B cell (primary cell): Measurements from ENCODE around the gene ITGA3. TPM values are rescaled to one million over a fixed set of nuclear protein-coding genes. Genes with fewer than 3 reads are reported as not detected.

Experiments used
- ATAC-seq: fragments of 200-7000 bp; cut with Tn5 transposase; one replicate; pipeline ENCODE4 v1.10.0; 2021; ENCODE audit warnings: low read depth, mild to moderate bottlenecking, moderate number of reproducible peaks, moderate library complexity
- CTCF ChIA-PET: fragments of 350-600 bp; sonication (Branson Sonifier 250); formaldehyde crosslinking; loops from one replicate; lab custom pipeline; 2021; ENCODE audit warnings: antibody characterized with exemption, inconsistent platforms; lab: Charles Lee
- POLR2A ChIA-PET: fragments of 350-600 bp; sonication (Branson Sonifier 250); formaldehyde crosslinking; loops from one replicate; lab custom pipeline; 2021; ENCODE audit warnings: antibody characterized with exemption; lab: Charles Lee
- DNase-seq: peaks from one replicate; pipeline ENCODE4 v3.0.0; 2013
- H2AFZ ChIP-seq: 2 replicates; pipeline ENCODE4 v1.6.1; 2012; ENCODE audit warnings: mild to moderate bottlenecking, low read depth, low read length; ENCODE audit not compliant: insufficient read depth, poor library complexity, severe bottlenecking
- H3K27ac ChIP-seq, 2 donors: 1 replicate in 1 of 2; 2 replicates in 1 of 2; pipeline ENCODE4 v1.5.1; 2012 to 2013; ENCODE audit warnings: low read length in 2 of 2, mild to moderate bottlenecking in 2 of 2, moderate library complexity in 1 of 2
- H3K27me3 ChIP-seq, 4 experiments: fragments of 200-600 bp in 1 of 4; sonication (generic) in 1 of 4; replicated peaks in 1 of 4; 1 replicate in 2 of 4; 2 replicates in 2 of 4; pipeline versions ENCODE4 v1.6.1 to v1.7.0; 2013 to 2016; ENCODE audit warnings: low read length in 3 of 4, mild to moderate bottlenecking in 2 of 4, mixed read lengths in 1 of 4, moderate library complexity in 1 of 4; ENCODE audit not compliant: insufficient read depth in 4 of 4, control insufficient read depth in 3 of 4; ENCODE audit errors: control extremely low read depth in 1 of 4
- H3K36me3 ChIP-seq, 2 experiments: replicated peaks in 1 of 2; 1 replicate in 1 of 2; 2 replicates in 1 of 2; pipeline versions ENCODE4 v1.6.1 to v1.7.1; 2013; ENCODE audit warnings: low read length in 1 of 2; ENCODE audit not compliant: insufficient read depth in 2 of 2, control insufficient read depth in 1 of 2; ENCODE audit errors: control extremely low read depth in 1 of 2, extremely low read depth in 1 of 2
- H3K4me1 ChIP-seq, 2 donors: fragments of 200-600 bp in 1 of 2; sonication (generic) in 1 of 2; 1 replicate in 1 of 2; 2 replicates in 1 of 2; pipeline versions ENCODE4 v1.5.1 to v1.6.1; 2013 to 2017; ENCODE audit warnings: low read length in 2 of 2; ENCODE audit not compliant: control insufficient read depth in 2 of 2, insufficient read depth in 2 of 2
- H3K4me2 ChIP-seq: replicated peaks from 2 replicates; pipeline ENCODE3; 2012; ENCODE audit warnings: mild to moderate bottlenecking, low read depth, low read length; ENCODE audit not compliant: poor library complexity, severe bottlenecking
- H3K4me3 ChIP-seq, 5 experiments: fragments of 200-600 bp in 1 of 5; sonication (generic) in 1 of 5; 1 replicate in 3 of 5; 2 replicates in 2 of 5; pipeline versions ENCODE4 v1.5.1 to v1.7.0; 2011 to 2016; ENCODE audit warnings: low read length in 4 of 5, mild to moderate bottlenecking in 4 of 5, low read depth in 2 of 5, control low read depth in 1 of 5, moderate library complexity in 1 of 5; ENCODE audit not compliant: insufficient read depth in 1 of 5; ENCODE audit errors: control extremely low read depth in 1 of 5, extremely low read depth in 1 of 5
- H3K79me2 ChIP-seq: fragments of 200-600 bp; sonication (generic); one replicate; pipeline ENCODE4 v1.6.0; 2016; ENCODE audit warnings: low read length; ENCODE audit not compliant: control insufficient read depth, insufficient read depth
- H3K9ac ChIP-seq: fragments of 200-600 bp; sonication (generic); 2 replicates; pipeline ENCODE4 v1.6.1; 2017; ENCODE audit warnings: mild to moderate bottlenecking, low read length, moderate library complexity
- H3K9me3 ChIP-seq, 3 donors: one replicate each; pipeline versions ENCODE4 v1.6.1 to v1.7.1; 2013; ENCODE audit warnings: low read length in 2 of 3; ENCODE audit not compliant: control insufficient read depth in 2 of 3, insufficient read depth in 1 of 3; ENCODE audit errors: control extremely low read depth in 1 of 3
- H4K20me1 ChIP-seq: 2 replicates; pipeline ENCODE4 v1.6.0; 2012; ENCODE audit warnings: mild to moderate bottlenecking, low read length; ENCODE audit not compliant: insufficient read depth, control insufficient read depth, poor library complexity, severe bottlenecking
- H3K27ac Mint-ChIP-seq: one replicate; pipeline ENCODE4 v1.8.0; 2021; ENCODE audit warnings: mixed read lengths
- H3K27me3 Mint-ChIP-seq: one replicate; pipeline ENCODE4 v1.8.0; 2021; ENCODE audit warnings: mixed read lengths
- H3K4me1 Mint-ChIP-seq: one replicate; pipeline ENCODE4 v1.8.0; 2021; ENCODE audit warnings: mixed read lengths
- H3K4me3 Mint-ChIP-seq: one replicate; pipeline ENCODE4 v1.8.0; 2021; ENCODE audit warnings: mixed read lengths
- H3K9me3 Mint-ChIP-seq: one replicate; pipeline ENCODE4 v1.8.0; 2022; ENCODE audit warnings: mixed read lengths; ENCODE audit not compliant: insufficient read depth
- CTCF ChIP-seq: fragments of 200-600 bp; IDR thresholded peaks from one replicate; pipeline ENCODE4 v1.8.0; 2022; ENCODE audit warnings: antibody characterized with exemption, mild to moderate bottlenecking
- EZH2 ChIP-seq: IDR thresholded peaks from 2 replicates; pipeline ENCODE4 v1.6.1; 2012; ENCODE audit warnings: borderline replicate concordance, low read depth, mild to moderate bottlenecking, moderate library complexity, low read length; ENCODE audit not compliant: insufficient read depth, poor library complexity, severe bottlenecking
- WGBS: methylation state at CpG from one replicate; pipeline ENCODE4 v1.1.5; 2013; ENCODE audit warnings: missing lambda C conversion rate; ENCODE audit not compliant: insufficient coverage; 5-methylcytosine and 5-hydroxymethylcytosine counted together
- intact Hi-C: fragments of 100-400 bp; cut with micrococcal nuclease; formaldehyde crosslinking; loops from one replicate; pipeline ENCODE4 v1.10.0; 2022
- polyA plus RNA-seq: library from polyadenylated mRNA; depleted of rRNA; stranded (reverse); fragments of >200 nt; gene quantifications from 2 replicates; pipeline ENCODE4 v1.2.3, GENCODE V29; 2012
- total RNA-seq, 2 donors: library from RNA; stranded (reverse); fragments of 120-200 nt in 1 of 2; gene quantifications; 1 replicate in 1 of 2; 2 replicates in 1 of 2; pipeline versions ENCODE4 v1.2.3 to v1.2.4, GENCODE V29; 2013 to 2022

The ITGA3 gene
- total and polyA plus RNA-seq, 2 donors (not counting 1 experiment from before 2014, with no cell fraction given), result 11.9 to 13.3 TPM

GRCh38 chr17:50111673-50112655 lies 56.1 kb downstream of the ITGA3 start:
- Histone ChIP-seq H3K79me2 (no peaks in the 10 kb centered on the region), H4K20me1 (no peaks in the 10 kb centered on the region), H3K4me1 (peaks cover 4 to 14% of the 10 kb centered on the region in 2 donors), H3K36me3 (peaks cover 0 to 29% of the 10 kb centered on the region in 2 experiments), H2AFZ (no peak overlapping the region), H3K9me3 (no peaks in the 10 kb centered on the region), H3K9ac (no peak overlapping the region), H3K4me2 (no peak overlapping the region), H3K4me3 (no peak overlapping the region), H3K27ac (no peak overlapping the region), H3K27me3 (peaks cover 0 to 24% (median 12%) of the 10 kb centered on the region in 4 experiments)
- H3K4me3 Mint-ChIP-seq, result no peak overlapping the region
- ATAC-seq, result no peak
- intact Hi-C loops, result no loop called here
- no peaks in the 10 kb centered on the region for H3K9me3 Mint-ChIP-seq
- TF ChIP-seq CTCF (no peak), EZH2 (no peak)
- WGBS, result 90% methylated on average over 12 of the region's 14 CpGs
- ChIA-PET CTCF (interaction anchor here (1.7 to 2.2 kb wide), 2 partner anchors 18 to 50 kb away, joined by 5 to 9 read pairs; no protein-coding TSS in a partner anchor), POLR2A (no interaction called here)
- peaks cover 24% of the 10 kb centered on the region for H3K27me3 Mint-ChIP-seq
- DNase-seq, result no peak
- H3K27ac Mint-ChIP-seq, result no peak overlapping the region
- peaks cover 11% of the 10 kb centered on the region for H3K4me1 Mint-ChIP-seq

- DNase-seq, result no peak
- H2AFZ ChIP-seq, result no peak overlapping the region
- H3K79me2 ChIP-seq, result no peaks in the 10 kb centered on the region
- no peaks in the 10 kb centered on the region for H3K9me3 ChIP-seq
- ChIA-PET CTCF (interaction anchor here (1.7 to 2.2 kb wide), 2 partner anchors 19 to 49 kb away, joined by 5 to 9 read pairs; no protein-coding TSS in a partner anchor), POLR2A (no interaction called here)
- ATAC-seq, result no peak
- no peaks in the 10 kb centered on the region for H4K20me1 ChIP-seq
- no peak overlapping the region for H3K4me3 ChIP-seq
- intact Hi-C loops, result no loop called here
- no peak overlapping the region for H3K27ac ChIP-seq
- H3K9ac ChIP-seq, result no peak overlapping the region
- peaks cover 14% of the 10 kb centered on the region for H3K4me1 Mint-ChIP-seq
- H3K4me3 Mint-ChIP-seq, result no peak overlapping the region
- H3K4me2 ChIP-seq, result no peak overlapping the region
- H3K27me3 ChIP-seq, result peaks cover 0 to 30% (median 13%) of the 10 kb centered on the region in 4 experiments
- no peak for TF ChIP-seq CTCF
- no peak for TF ChIP-seq EZH2
- no peak overlapping the region for H3K27ac Mint-ChIP-seq
- H3K27me3 Mint-ChIP-seq, result peaks cover 29% of the 10 kb centered on the region
- H3K36me3 ChIP-seq, result peaks cover 0 to 24% of the 10 kb centered on the region in 2 experiments
- WGBS, result 94% methylated on average over 17 of the region's 17 CpGs
- no peaks in the 10 kb centered on the region for H3K9me3 Mint-ChIP-seq
- H3K4me1 ChIP-seq, result peaks cover 9 to 19% of the 10 kb centered on the region in 2 donors
These were observed 56.8 kb downstream of the ITGA3 start for GRCh38 chr17:50112694-50113093.
